Muscle of back (tissue), 11 donors: ENCODE data around the gene PLEKHA6. TPM values are rescaled to one million over a fixed set of nuclear protein-coding genes. Genes with fewer than 3 reads are reported as not detected.
"Not testable (repeated sequence)": the region's sequence is repeated elsewhere in the genome, so short reads cannot be mapped to it uniquely, and the experiment has no call there.

Experiments used
- DNase-seq, 3 donors: peaks; one replicate each; pipeline versions ENCODE4 v3.0.0 to v3.0.0-alpha.2; 2013
- polyA plus RNA-seq, 10 donors: library from polyadenylated mRNA; unstranded; fragments of 120-200 nt; gene quantifications; one replicate each; pipeline ENCODE4 v1.2.1, GENCODE V29; 2013; ENCODE audit not compliant: insufficient read length in 10 of 10

The PLEKHA6 gene
- polyA plus RNA-seq, 10 donors, result 1.7 to 7.2 (median 2.8) TPM

GRCh38 chr1:204336421-204337035 lies 23.2 kb downstream of the PLEKHA6 start:
- no peak for DNase-seq

GRCh38 chr1:204335533-204335932 lies 24.2 kb downstream of the PLEKHA6 start:
- no peak for DNase-seq

GRCh38 chr1:204335085-204335484 lies 24.6 kb downstream of the PLEKHA6 start:
- no peak for DNase-seq

- no peak for DNase-seq
Measured at GRCh38 chr1:204334455-204334854, 25.3 kb downstream of the PLEKHA6 start.

- DNase-seq, result no peak
Measured at GRCh38 chr1:204333427-204333826, 26.3 kb downstream of the PLEKHA6 start.

GRCh38 chr1:204331847-204332487 lies 27.8 kb downstream of the PLEKHA6 start:
- DNase-seq, result no peak

- no peak for DNase-seq
Measured at GRCh38 chr1:204331275-204331674, 28.5 kb downstream of the PLEKHA6 start.

GRCh38 chr1:204327870-204328269 lies 31.9 kb downstream of the PLEKHA6 start:
- not testable (repeated sequence) for DNase-seq

GRCh38 chr1:204327359-204327758 lies 32.4 kb downstream of the PLEKHA6 start:
- no peak for DNase-seq

GRCh38 chr1:204326771-204327300 lies 32.9 kb downstream of the PLEKHA6 start:
- DNase-seq, result no peak

GRCh38 chr1:204325944-204326343 lies 33.8 kb downstream of the PLEKHA6 start:
- no peak for DNase-seq

- no peak for DNase-seq
Measured at GRCh38 chr1:204323887-204324286, 35.8 kb downstream of the PLEKHA6 start.

GRCh38 chr1:204322339-204322868 lies 37.3 kb downstream of the PLEKHA6 start:
- DNase-seq, result no peak

GRCh38 chr1:204321665-204322064 lies 38.1 kb downstream of the PLEKHA6 start:
- no peak for DNase-seq

GRCh38 chr1:204321051-204321450 lies 38.7 kb downstream of the PLEKHA6 start:
- no peak for DNase-seq

- no peak for DNase-seq
Measured at GRCh38 chr1:204320382-204320804, 39.3 kb downstream of the PLEKHA6 start.

GRCh38 chr1:204319462-204319861 lies 40.3 kb downstream of the PLEKHA6 start:
- peak in 1 of 3 donors; percentile 50 for DNase-seq

- no peak for DNase-seq
Measured at GRCh38 chr1:204319027-204319426, 40.7 kb downstream of the PLEKHA6 start.

- no peak for DNase-seq
Measured at GRCh38 chr1:204318324-204318723, 41.4 kb downstream of the PLEKHA6 start.

GRCh38 chr1:204317170-204317569 lies 42.6 kb downstream of the PLEKHA6 start:
- no peak for DNase-seq

GRCh38 chr1:204316164-204316563 lies 43.6 kb downstream of the PLEKHA6 start:
- DNase-seq, result peak in 2 of 3 donors; percentile 47 to 58

- no peak for DNase-seq
Measured at GRCh38 chr1:204314893-204315658, 44.7 kb downstream of the PLEKHA6 start.
